GM15510 (cell line): ENCODE results near the gene CTNND2.

Experiments used
- POLR2A ChIP-seq: IDR thresholded peaks from 3 replicates; pipeline ENCODE4 v1.6.1; 2011; ENCODE audit warnings: borderline replicate concordance; ENCODE audit not compliant: insufficient read length; ENCODE audit errors: extremely low read depth

CTNND2 gene

GRCh38 chr5:11397549-11397948 is 506.7 kb downstream of the CTNND2 start:
- TF ChIP-seq POLR2A = no peak

DNA sequence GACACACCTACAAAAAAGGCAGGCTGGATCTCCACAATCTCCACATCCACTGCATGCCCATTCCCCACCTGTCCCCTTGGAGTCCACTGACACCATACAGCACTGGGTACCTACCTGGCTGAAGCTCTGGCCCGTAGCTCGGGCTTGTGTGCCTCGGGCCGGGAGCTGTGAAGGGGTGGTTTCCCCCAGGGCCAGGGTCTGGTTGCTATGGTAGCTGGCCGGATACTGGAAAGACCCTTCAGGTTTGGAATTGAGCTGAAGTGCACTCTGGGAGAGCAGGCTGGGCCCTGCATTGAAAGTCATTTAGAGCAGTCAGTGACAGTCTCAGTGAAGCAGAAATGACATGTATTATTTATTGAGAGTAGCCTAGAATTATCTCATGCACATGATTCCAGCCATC is 507.3 kb downstream of the CTNND2 start:
- no peak for TF ChIP-seq POLR2A

- no peak for TF ChIP-seq POLR2A
Observed at GRCh38 chr5:11394933-11395332, 509.3 kb downstream of the CTNND2 start.

- TF ChIP-seq POLR2A = no peak
Observed at GRCh38 chr5:11390291-11390767, 513.9 kb downstream of the CTNND2 start.

DNA sequence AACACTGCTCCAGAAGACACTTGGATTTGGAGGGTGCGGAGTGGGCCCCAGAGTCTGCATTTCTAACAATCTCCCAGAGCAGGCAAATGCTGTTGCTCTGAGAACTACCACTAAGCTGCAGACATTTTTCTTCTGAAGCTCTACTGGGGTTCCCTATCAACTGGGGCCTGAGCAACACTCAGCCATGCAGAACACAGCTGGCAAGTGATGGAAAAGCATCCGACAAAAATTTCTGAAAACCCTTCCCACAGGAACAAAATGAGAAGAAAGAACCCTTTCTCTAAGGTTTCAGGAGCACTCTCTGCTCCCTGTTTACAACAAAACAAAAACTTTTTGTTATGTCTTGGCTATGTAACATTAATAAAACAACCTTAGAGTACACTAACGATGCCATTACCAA is 516.9 kb downstream of the CTNND2 start:
- TF ChIP-seq POLR2A = no peak

GRCh38 chr5:11386398-11386797 is 517.8 kb downstream of the CTNND2 start:
- no peak for TF ChIP-seq POLR2A

- no peak for TF ChIP-seq POLR2A
Observed at GRCh38 chr5:11385901-11386293, 518.3 kb downstream of the CTNND2 start.

- no peak for TF ChIP-seq POLR2A
Observed at GRCh38 chr5:11385251-11385900, 518.9 kb downstream of the CTNND2 start.

- no peak for TF ChIP-seq POLR2A
Observed at GRCh38 chr5:11384441-11385250, 519.6 kb downstream of the CTNND2 start.

- no peak for TF ChIP-seq POLR2A
Observed at GRCh38 chr5:11383506-11384095, 520.6 kb downstream of the CTNND2 start.

DNA sequence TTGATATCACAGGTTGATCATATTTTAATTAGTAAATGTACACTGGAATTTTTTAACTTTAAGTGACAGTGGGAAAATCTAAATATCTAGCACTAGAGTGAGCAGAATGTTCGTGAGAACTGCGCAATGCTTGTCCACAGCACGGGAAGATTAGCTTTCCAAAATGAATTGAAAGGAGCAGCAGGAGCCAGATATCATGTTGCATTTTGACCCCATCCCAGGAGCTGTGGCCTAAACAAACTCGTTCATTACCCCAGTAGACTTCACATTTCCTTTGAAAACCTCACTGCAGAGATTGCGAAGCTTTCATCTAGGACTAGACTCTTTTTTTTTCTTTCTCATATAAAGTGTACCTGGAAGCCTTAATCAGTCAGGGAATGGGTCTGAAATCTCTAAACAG is 525.8 kb downstream of the CTNND2 start:
- no peak for TF ChIP-seq POLR2A

GRCh38 chr5:11377896-11378295 is 526.4 kb downstream of the CTNND2 start:
- TF ChIP-seq POLR2A = no peak

GRCh38 chr5:11372191-11372590 is 532.1 kb downstream of the CTNND2 start:
- no peak for TF ChIP-seq POLR2A

GRCh38 chr5:11371021-11371420 is 533.2 kb downstream of the CTNND2 start:
- TF ChIP-seq POLR2A = no peak

GRCh38 chr5:11364531-11364930 is 539.7 kb downstream of the CTNND2 start:
- no peak for TF ChIP-seq POLR2A
